PC-9 (cell line): Measurements from ENCODE around the gene LBX1.

ENCODE experiments used
- EZH2 ChIP-seq: fragments of 200-600 bp; sonication (generic); IDR thresholded peaks from 2 replicates; pipeline ENCODE4 v1.8.0; 2017; ENCODE audit warnings: antibody characterized with exemption, low read depth
- TF ChIP-seq, protein P1 (sequence below): fragments of 200-600 bp; sonication (generic); conservative IDR thresholded peaks from 2 replicates; pipeline ENCODE4 v1.6.1; 2017; ENCODE audit warnings: mixed run types, antibody characterized with exemption, mild to moderate bottlenecking, moderate library complexity

DNA sequence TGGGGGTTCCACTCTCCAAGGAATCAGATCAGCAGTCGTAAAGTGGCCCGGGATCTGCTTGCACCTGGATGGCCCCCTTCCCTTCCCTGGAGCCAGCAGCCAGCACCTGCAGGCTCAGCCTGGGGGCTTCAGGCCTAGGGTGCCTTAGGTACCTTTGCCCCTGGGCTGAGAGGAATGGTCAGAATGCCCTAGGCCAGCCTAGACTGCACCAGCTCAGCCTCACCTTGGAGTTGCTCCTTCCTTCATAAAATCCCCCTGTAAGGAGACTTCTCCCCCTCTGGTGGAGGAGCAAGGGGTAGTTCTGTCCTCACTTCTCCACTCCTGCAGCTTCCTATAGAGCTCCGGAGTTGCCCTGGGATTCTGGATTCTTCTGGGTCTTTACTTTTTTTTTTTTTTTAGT lies 32.4 kb upstream of the LBX1 start:
- TF ChIP-seq, protein P1, sequence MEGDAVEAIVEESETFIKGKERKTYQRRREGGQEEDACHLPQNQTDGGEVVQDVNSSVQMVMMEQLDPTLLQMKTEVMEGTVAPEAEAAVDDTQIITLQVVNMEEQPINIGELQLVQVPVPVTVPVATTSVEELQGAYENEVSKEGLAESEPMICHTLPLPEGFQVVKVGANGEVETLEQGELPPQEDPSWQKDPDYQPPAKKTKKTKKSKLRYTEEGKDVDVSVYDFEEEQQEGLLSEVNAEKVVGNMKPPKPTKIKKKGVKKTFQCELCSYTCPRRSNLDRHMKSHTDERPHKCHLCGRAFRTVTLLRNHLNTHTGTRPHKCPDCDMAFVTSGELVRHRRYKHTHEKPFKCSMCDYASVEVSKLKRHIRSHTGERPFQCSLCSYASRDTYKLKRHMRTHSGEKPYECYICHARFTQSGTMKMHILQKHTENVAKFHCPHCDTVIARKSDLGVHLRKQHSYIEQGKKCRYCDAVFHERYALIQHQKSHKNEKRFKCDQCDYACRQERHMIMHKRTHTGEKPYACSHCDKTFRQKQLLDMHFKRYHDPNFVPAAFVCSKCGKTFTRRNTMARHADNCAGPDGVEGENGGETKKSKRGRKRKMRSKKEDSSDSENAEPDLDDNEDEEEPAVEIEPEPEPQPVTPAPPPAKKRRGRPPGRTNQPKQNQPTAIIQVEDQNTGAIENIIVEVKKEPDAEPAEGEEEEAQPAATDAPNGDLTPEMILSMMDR: no peak
- no peak for TF ChIP-seq EZH2
